HCT116 (cell line): ENCODE results near the gene SLC8A1. TPM values are rescaled to one million over a fixed set of nuclear protein-coding genes. Genes with fewer than 3 reads are reported as not detected.

Source experiments
- ATAC-seq: fragments of 200-7000 bp; cut with Tn5 transposase; 2 replicates; pipeline ENCODE4 v1.9.1; 2020; ENCODE audit warnings: mild to moderate bottlenecking, moderate library complexity
- BruUV-seq: library from RNA; stranded (reverse); fragments of 400-500 nt; replicated peaks from 2 replicates; lab custom pipeline; 2021; lab: Mats Ljungman, UMichigan
- CTCF ChIA-PET: fragments of 300-600 bp; sonication (Branson Sonifier 250); formaldehyde crosslinking; loops from one replicate; lab custom pipeline; 2021; ENCODE audit warnings: antibody characterized with exemption; lab: Charles Lee
- POLR2A ChIA-PET: fragments of 300-600, 350-600 bp; sonication (Branson Sonifier 250); formaldehyde crosslinking; loops from one replicate; lab custom pipeline; 2021; ENCODE audit warnings: antibody characterized with exemption; lab: Charles Lee
- RAD21 ChIA-PET, 2 experiments: fragments of 300-600 bp; sonication (Branson Sonifier 250); formaldehyde crosslinking; loops; one replicate each; lab custom pipeline; 2023; ENCODE audit warnings: low total read pairs in 2 of 2; ENCODE audit not compliant: uncharacterized antibody in 2 of 2, unreplicated experiment in 2 of 2, low non-redundant PET in 1 of 2; lab: Charles Lee
- DNase-seq: peaks from one replicate; pipeline ENCODE4 v3.0.0-alpha.2; 2010; ENCODE audit warnings: low read depth, low spot score
- H2AFZ ChIP-seq: fragments of 200-600 bp; shearing (Covaris generic), sonication (generic); 2 replicates; pipeline ENCODE4 v1.6.1; 2017; ENCODE audit warnings: low read depth, mixed run types, mixed read lengths, antibody characterized with exemption, low read length; ENCODE audit not compliant: poor library complexity, severe bottlenecking
- H3K27ac ChIP-seq: 2 replicates; pipeline ENCODE4 v1.5.1; 2012; ENCODE audit warnings: low read depth, low read length
- H3K27me3 ChIP-seq: fragments of 200-600 bp; sonication (generic); 2 replicates; pipeline ENCODE4 v1.6.1; 2016; ENCODE audit warnings: mixed run types, low read length, mixed read lengths; ENCODE audit not compliant: insufficient read depth
- H3K36me3 ChIP-seq, 2 experiments: fragments of 200-500 bp in 1 of 2; fragments of 200-600 bp in 1 of 2; sonication (Bioruptor generic) in 1 of 2; sonication (generic) in 1 of 2; 2 replicates each; pipeline versions ENCODE4 v1.5.1 to v1.6.1; 2014 to 2016; ENCODE audit warnings: low read length in 2 of 2, inconsistent platforms in 1 of 2, mixed read lengths in 1 of 2, mixed run types in 1 of 2; ENCODE audit not compliant: insufficient read depth in 2 of 2, control insufficient read depth in 1 of 2
- H3K4me1 ChIP-seq, 2 experiments: fragments of 200-600 bp in 1 of 2; sonication (generic) in 1 of 2; 2 replicates each; pipeline versions ENCODE4 v1.5.1 to v1.6.1; 2012 to 2017; ENCODE audit warnings: low read length in 2 of 2, inconsistent platforms in 1 of 2, mild to moderate bottlenecking in 1 of 2, mixed read lengths in 1 of 2, mixed run types in 1 of 2, moderate library complexity in 1 of 2; ENCODE audit not compliant: insufficient read depth in 2 of 2, control insufficient read depth in 1 of 2
- H3K4me2 ChIP-seq: fragments of 200-600 bp; sonication (generic); 2 replicates; pipeline ENCODE4 v1.6.1; 2017; ENCODE audit warnings: mixed run types, low read length, mixed read lengths
- H3K4me3 ChIP-seq, 2 experiments: fragments of 200-600 bp in 1 of 2; sonication (generic) in 1 of 2; replicated peaks in 1 of 2; 2 replicates each; pipeline ENCODE4 v1.5.1; 2011 to 2016; ENCODE audit warnings: low read length in 2 of 2, control low read depth in 1 of 2, low read depth in 1 of 2, mild to moderate bottlenecking in 1 of 2, mixed read lengths in 1 of 2, mixed run types in 1 of 2
- H3K79me2 ChIP-seq: fragments of 200-600 bp; sonication (generic); 2 replicates; pipeline ENCODE4 v1.6.1; 2017; ENCODE audit warnings: mild to moderate bottlenecking, mixed run types, low read length, moderate library complexity, mixed read lengths; ENCODE audit not compliant: insufficient read depth
- H3K9ac ChIP-seq: fragments of 200-600 bp; sonication (generic); 2 replicates; pipeline ENCODE4 v1.6.1; 2016; ENCODE audit warnings: low read length, mixed read lengths
- H3K9me2 ChIP-seq: fragments of 200-600 bp; sonication (generic), shearing (Covaris generic); 2 replicates; pipeline ENCODE4 v1.6.1; 2017; ENCODE audit warnings: mixed run types, mild to moderate bottlenecking, moderate library complexity; ENCODE audit not compliant: insufficient read depth
- H3K9me3 ChIP-seq, 2 experiments: fragments of 200-500 bp in 1 of 2; fragments of 200-600 bp in 1 of 2; sonication (Bioruptor generic) in 1 of 2; sonication (generic) in 1 of 2; 2 replicates each; pipeline ENCODE4 v1.6.1; 2014 to 2017; ENCODE audit warnings: low read length in 2 of 2, mixed read lengths in 2 of 2, inconsistent platforms in 1 of 2, low read depth in 1 of 2, mild to moderate bottlenecking in 1 of 2, mixed run types in 1 of 2, moderate library complexity in 1 of 2; ENCODE audit not compliant: control insufficient read depth in 1 of 2, insufficient read depth in 1 of 2
- H4K20me1 ChIP-seq: fragments of 200-600 bp; sonication (generic), shearing (Covaris generic); 2 replicates; pipeline ENCODE4 v1.6.1; 2017; ENCODE audit warnings: mixed run types, mild to moderate bottlenecking, moderate library complexity; ENCODE audit not compliant: insufficient read depth
- ATF3 ChIP-seq: IDR thresholded peaks from 2 replicates; pipeline ENCODE4 v1.6.1; 2012
- CBX3 ChIP-seq: IDR thresholded peaks from 2 replicates; pipeline ENCODE4 v1.6.1; 2012; ENCODE audit warnings: low read depth
- CEBPB ChIP-seq: IDR thresholded peaks from 2 replicates; pipeline ENCODE4 v1.6.1; 2012; ENCODE audit warnings: low read depth
- CTCF ChIP-seq, 3 experiments: fragments of 200-600 bp in 1 of 3; sonication (generic) in 1 of 3; IDR thresholded peaks in 2 of 3; conservative IDR thresholded peaks in 1 of 3; 2 replicates each; pipeline ENCODE4 v1.5.1; 2012 to 2017; ENCODE audit warnings: low read depth in 2 of 3, low read length in 2 of 3, antibody characterized with exemption in 1 of 3, borderline replicate concordance in 1 of 3, control low read depth in 1 of 3, mild to moderate bottlenecking in 1 of 3, mixed read lengths in 1 of 3, mixed run types in 1 of 3, moderate library complexity in 1 of 3; ENCODE audit not compliant: insufficient read depth in 1 of 3
- EGR1 ChIP-seq: IDR thresholded peaks from 2 replicates; pipeline ENCODE4 v1.6.1; 2012; ENCODE audit warnings: low read depth
- ELF1 ChIP-seq: IDR thresholded peaks from 2 replicates; pipeline ENCODE4 v1.6.1; 2012; ENCODE audit warnings: low read depth, borderline replicate concordance
- EZH2 ChIP-seq: fragments of 200-600 bp; sonication (generic); IDR thresholded peaks from 2 replicates; pipeline ENCODE4 v1.6.1; 2017; ENCODE audit warnings: antibody characterized with exemption, mixed run types
- FOSL1 ChIP-seq: IDR thresholded peaks from 2 replicates; pipeline ENCODE4 v1.6.1; 2012; ENCODE audit warnings: low read depth
- POLR2AphosphoS5 ChIP-seq: IDR thresholded peaks from 2 replicates; pipeline ENCODE4 v1.6.1; 2011; ENCODE audit warnings: mild to moderate bottlenecking, low read depth, low read length, moderate library complexity
- RAD21 ChIP-seq: IDR thresholded peaks from 2 replicates; pipeline ENCODE4 v1.6.1; 2012; ENCODE audit warnings: low read depth, mild to moderate bottlenecking
- SP1 ChIP-seq: IDR thresholded peaks from 2 replicates; pipeline ENCODE4 v1.6.1; 2012; ENCODE audit warnings: low read depth
- SRF ChIP-seq: IDR thresholded peaks from 2 replicates; pipeline ENCODE4 v1.6.1; 2012; ENCODE audit warnings: low read depth
- TCF7L2 ChIP-seq: IDR thresholded peaks from 2 replicates; pipeline ENCODE4 v1.7.0; 2011; ENCODE audit warnings: borderline replicate concordance, inconsistent platforms; ENCODE audit not compliant: insufficient read depth, insufficient read length; ENCODE audit errors: extremely low read depth
- YY1 ChIP-seq: IDR thresholded peaks from 2 replicates; pipeline ENCODE4 v1.6.1; 2011; ENCODE audit warnings: low read length, low read depth, moderate library complexity, mild to moderate bottlenecking; ENCODE audit not compliant: insufficient replicate concordance; ENCODE audit errors: extremely low read depth
- ZFX ChIP-seq: fragments of 450-650 bp; IDR thresholded peaks from 2 replicates; pipeline ENCODE4 v1.6.1; 2017
- ZNF274 ChIP-seq: fragments of 200-500 bp; sonication (Bioruptor generic); IDR thresholded peaks from 2 replicates; pipeline ENCODE4 v1.6.1; 2014; ENCODE audit warnings: mild to moderate bottlenecking, low read depth, low read length, inconsistent platforms
- intact Hi-C: fragments of 100-400 bp; cut with micrococcal nuclease; formaldehyde crosslinking; loops from 2 replicates; pipeline ENCODE4 v1.10.0; 2022
- total RNA-seq: library from RNA; stranded (reverse); gene quantifications from one replicate; pipeline ENCODE4 v1.2.1, GENCODE V29; 2021; ENCODE audit not compliant: unreplicated experiment
- TF ChIP-seq, protein P1 (sequence below): IDR thresholded peaks from 2 replicates; pipeline ENCODE4 v1.6.1; 2011; ENCODE audit warnings: mild to moderate bottlenecking, low read length, moderate library complexity; ENCODE audit not compliant: insufficient replicate concordance; ENCODE audit errors: extremely low read depth
- TF ChIP-seq, protein P2 (sequence below): IDR thresholded peaks from 2 replicates; pipeline ENCODE4 v1.6.1; 2012; ENCODE audit warnings: low read depth
- TF ChIP-seq, protein P3 (sequence below): IDR thresholded peaks from 2 replicates; pipeline ENCODE4 v1.6.1; 2012

Gene SLC8A1
- total RNA-seq, 1 experiment from 2014 or later, result 0.07 TPM

GRCh38 chr2:40348038-40348437 lies 103.9 kb downstream of the SLC8A1 start:
- no peak for TF ChIP-seq CTCF (IDR thresholded peaks at IDR 0.05 in 2 of 3, conservative IDR thresholded peaks at IDR 0.05 in 1 of 3; ENCODE audit: borderline replicate concordance in 1 of 3, insufficient read depth in 1 of 3, low read depth in 2 of 3, low read length in 2 of 3)
- no peak for TF ChIP-seq TCF7L2
- TF ChIP-seq ZNF274, result no peak
- TF ChIP-seq, protein P1, sequence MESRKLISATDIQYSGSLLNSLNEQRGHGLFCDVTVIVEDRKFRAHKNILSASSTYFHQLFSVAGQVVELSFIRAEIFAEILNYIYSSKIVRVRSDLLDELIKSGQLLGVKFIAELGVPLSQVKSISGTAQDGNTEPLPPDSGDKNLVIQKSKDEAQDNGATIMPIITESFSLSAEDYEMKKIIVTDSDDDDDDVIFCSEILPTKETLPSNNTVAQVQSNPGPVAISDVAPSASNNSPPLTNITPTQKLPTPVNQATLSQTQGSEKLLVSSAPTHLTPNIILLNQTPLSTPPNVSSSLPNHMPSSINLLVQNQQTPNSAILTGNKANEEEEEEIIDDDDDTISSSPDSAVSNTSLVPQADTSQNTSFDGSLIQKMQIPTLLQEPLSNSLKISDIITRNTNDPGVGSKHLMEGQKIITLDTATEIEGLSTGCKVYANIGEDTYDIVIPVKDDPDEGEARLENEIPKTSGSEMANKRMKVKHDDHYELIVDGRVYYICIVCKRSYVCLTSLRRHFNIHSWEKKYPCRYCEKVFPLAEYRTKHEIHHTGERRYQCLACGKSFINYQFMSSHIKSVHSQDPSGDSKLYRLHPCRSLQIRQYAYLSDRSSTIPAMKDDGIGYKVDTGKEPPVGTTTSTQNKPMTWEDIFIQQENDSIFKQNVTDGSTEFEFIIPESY, result no peak
- TF ChIP-seq EGR1, result no peak
- no peak for TF ChIP-seq EZH2
- no peak for TF ChIP-seq SRF
- no peak for TF ChIP-seq CBX3
- no peak for TF ChIP-seq YY1
- TF ChIP-seq, protein P2, sequence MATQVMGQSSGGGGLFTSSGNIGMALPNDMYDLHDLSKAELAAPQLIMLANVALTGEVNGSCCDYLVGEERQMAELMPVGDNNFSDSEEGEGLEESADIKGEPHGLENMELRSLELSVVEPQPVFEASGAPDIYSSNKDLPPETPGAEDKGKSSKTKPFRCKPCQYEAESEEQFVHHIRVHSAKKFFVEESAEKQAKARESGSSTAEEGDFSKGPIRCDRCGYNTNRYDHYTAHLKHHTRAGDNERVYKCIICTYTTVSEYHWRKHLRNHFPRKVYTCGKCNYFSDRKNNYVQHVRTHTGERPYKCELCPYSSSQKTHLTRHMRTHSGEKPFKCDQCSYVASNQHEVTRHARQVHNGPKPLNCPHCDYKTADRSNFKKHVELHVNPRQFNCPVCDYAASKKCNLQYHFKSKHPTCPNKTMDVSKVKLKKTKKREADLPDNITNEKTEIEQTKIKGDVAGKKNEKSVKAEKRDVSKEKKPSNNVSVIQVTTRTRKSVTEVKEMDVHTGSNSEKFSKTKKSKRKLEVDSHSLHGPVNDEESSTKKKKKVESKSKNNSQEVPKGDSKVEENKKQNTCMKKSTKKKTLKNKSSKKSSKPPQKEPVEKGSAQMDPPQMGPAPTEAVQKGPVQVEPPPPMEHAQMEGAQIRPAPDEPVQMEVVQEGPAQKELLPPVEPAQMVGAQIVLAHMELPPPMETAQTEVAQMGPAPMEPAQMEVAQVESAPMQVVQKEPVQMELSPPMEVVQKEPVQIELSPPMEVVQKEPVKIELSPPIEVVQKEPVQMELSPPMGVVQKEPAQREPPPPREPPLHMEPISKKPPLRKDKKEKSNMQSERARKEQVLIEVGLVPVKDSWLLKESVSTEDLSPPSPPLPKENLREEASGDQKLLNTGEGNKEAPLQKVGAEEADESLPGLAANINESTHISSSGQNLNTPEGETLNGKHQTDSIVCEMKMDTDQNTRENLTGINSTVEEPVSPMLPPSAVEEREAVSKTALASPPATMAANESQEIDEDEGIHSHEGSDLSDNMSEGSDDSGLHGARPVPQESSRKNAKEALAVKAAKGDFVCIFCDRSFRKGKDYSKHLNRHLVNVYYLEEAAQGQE, result no peak
- no peak for TF ChIP-seq SP1
- no peak for TF ChIP-seq CEBPB
- no peak for TF ChIP-seq ATF3
- TF ChIP-seq RAD21, result no peak
- TF ChIP-seq POLR2AphosphoS5, result no peak
- no peak for TF ChIP-seq ZFX
- TF ChIP-seq, protein P3, sequence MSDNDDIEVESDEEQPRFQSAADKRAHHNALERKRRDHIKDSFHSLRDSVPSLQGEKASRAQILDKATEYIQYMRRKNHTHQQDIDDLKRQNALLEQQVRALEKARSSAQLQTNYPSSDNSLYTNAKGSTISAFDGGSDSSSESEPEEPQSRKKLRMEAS, result no peak
- TF ChIP-seq ELF1, result no peak
- no peak for TF ChIP-seq FOSL1
- no peak for ATAC-seq

More at GRCh38 chr2:40348038-40348437, 103.9 kb downstream of the SLC8A1 start:
- no TSS peak for BruUV-seq
- Histone ChIP-seq H4K20me1 (no peaks in the 10 kb centered on the region), H3K4me1 (no peaks in the 10 kb centered on the region), H3K9ac (no peak overlapping the region), H3K36me3 (no peaks in the 10 kb centered on the region), H3K27me3 (no peaks in the 10 kb centered on the region), H3K9me2 (no peaks in the 10 kb centered on the region), H3K4me2 (no peak overlapping the region), H3K4me3 (no peak overlapping the region), H2AFZ (no peak overlapping the region), H3K9me3 (no peaks in the 10 kb centered on the region), H3K27ac (no peak overlapping the region), H3K79me2 (no peaks in the 10 kb centered on the region)
- POLR2A ChIA-PET, result no interaction called here
- CTCF ChIA-PET, result no interaction called here
- intact Hi-C loops, result no loop called here
- DNase-seq, result no peak
- RAD21 ChIA-PET, result no interaction called here
